ENCODE data around the gene GALNT8.
"Not testable (repeated sequence)": the region's sequence is repeated elsewhere in the genome, so short reads cannot be mapped to it uniquely, and the experiment has no call there.

GALNT8 gene

GRCh38 chr12:4719821-4720636, at the start of gene GALNT8:
TSS of gene GALNT8 (plus strand) at chr12:4720400. CDS start at chr12:4720678, 278 bp downstream.
- DNase-seq: no peak

- DNase-seq: no peak
These were observed 40.5 kb upstream of the GALNT8 start for GRCh38 chr12:4679711-4680110.

- DNase-seq: no peak
These were observed 38.5 kb upstream of the GALNT8 start for GRCh38 chr12:4681732-4682131.

- no peak for DNase-seq
These were observed 34.9 kb upstream of the GALNT8 start for GRCh38 chr12:4685317-4685716.

- no peak for DNase-seq
These were observed 29.4 kb upstream of the GALNT8 start for GRCh38 chr12:4690760-4691159.

GRCh38 chr12:4700621-4701026, 19.6 kb upstream of the GALNT8 start:
- no peak for DNase-seq

GRCh38 chr12:4701395-4702190, 18.6 kb upstream of the GALNT8 start:
- no peak for DNase-seq

- no peak for DNase-seq
These were observed 16.5 kb upstream of the GALNT8 start for GRCh38 chr12:4703676-4704075.

- no peak for DNase-seq
These were observed 14.4 kb upstream of the GALNT8 start for GRCh38 chr12:4705824-4706223.

GRCh38 chr12:4707306-4707705, 12.9 kb upstream of the GALNT8 start:
- no peak for DNase-seq

- no peak for DNase-seq
These were observed 10.1 kb upstream of the GALNT8 start for GRCh38 chr12:4710113-4710512.

- no peak for DNase-seq
These were observed 5.3 kb upstream of the GALNT8 start for GRCh38 chr12:4714879-4715278.

GRCh38 chr12:4717806-4718205, 2.4 kb upstream of the GALNT8 start:
- no peak for DNase-seq

GRCh38 chr12:4720637-4720995, 416 bp downstream of the GALNT8 start:
- no peak for DNase-seq

GRCh38 chr12:4721587-4721986, 1.4 kb downstream of the GALNT8 start:
- not testable (repeated sequence) for DNase-seq

- DNase-seq: no peak
These were observed 3.0 kb downstream of the GALNT8 start for GRCh38 chr12:4723226-4723625.

GRCh38 chr12:4725057-4725456, 4.9 kb downstream of the GALNT8 start:
- no peak for DNase-seq

- DNase-seq: no peak
These were observed 14.6 kb downstream of the GALNT8 start for GRCh38 chr12:4734625-4735340.

GRCh38 chr12:4736091-4736490, 15.9 kb downstream of the GALNT8 start:
- DNase-seq: no peak

GRCh38 chr12:4738541-4738940, 18.3 kb downstream of the GALNT8 start:
- no peak for DNase-seq

GRCh38 chr12:4742416-4742970, 22.3 kb downstream of the GALNT8 start:
- DNase-seq: no peak

- no peak for DNase-seq
These were observed 22.8 kb downstream of the GALNT8 start for GRCh38 chr12:4743046-4743445.

GRCh38 chr12:4744709-4745108, 24.5 kb downstream of the GALNT8 start:
- no peak for DNase-seq
